Loucy (cell line): Measurements from ENCODE around the gene PDE11A.

Experiments
- H2AFZ ChIP-seq: fragments of 200-600 bp; sonication (generic); 2 replicates; pipeline ENCODE4 v1.6.0; 2016; ENCODE audit warnings: antibody characterized with exemption, mild to moderate bottlenecking, low read length, moderate library complexity
- H3F3A ChIP-seq: fragments of 200-600 bp; 2 replicates; pipeline ENCODE4 v1.6.0; 2016; ENCODE audit warnings: antibody characterized with exemption, low read depth, mild to moderate bottlenecking
- H3K27me3 ChIP-seq: fragments of 200-600 bp; sonication (generic); 2 replicates; pipeline ENCODE4 v1.6.1; 2014; ENCODE audit warnings: low read length, mild to moderate bottlenecking; ENCODE audit not compliant: insufficient read depth, poor library complexity, severe bottlenecking
- H3K36me3 ChIP-seq: fragments of 200-600 bp; sonication (generic); 2 replicates; pipeline ENCODE4 v1.6.1; 2016; ENCODE audit warnings: low read length; ENCODE audit not compliant: insufficient read depth
- H3K4me1 ChIP-seq: fragments of 200-600 bp; sonication (generic); 2 replicates; pipeline ENCODE4 v1.5.1; 2014; ENCODE audit warnings: low read length, mild to moderate bottlenecking; ENCODE audit not compliant: insufficient read depth, poor library complexity, severe bottlenecking
- H3K4me2 ChIP-seq: fragments of 200-600 bp; sonication (generic); 2 replicates; pipeline ENCODE4 v1.6.0; 2014; ENCODE audit warnings: antibody characterized with exemption, low read length, low read depth, mild to moderate bottlenecking; ENCODE audit not compliant: poor library complexity, severe bottlenecking
- H3K4me3 ChIP-seq: fragments of 200-600 bp; sonication (generic); 2 replicates; pipeline ENCODE4 v1.5.1; 2014; ENCODE audit warnings: low read length, mild to moderate bottlenecking, mixed read lengths; ENCODE audit not compliant: poor library complexity, severe bottlenecking
- H3K79me2 ChIP-seq: fragments of 200-600 bp; sonication (generic); 2 replicates; pipeline ENCODE4 v1.6.1; 2014; ENCODE audit warnings: low read length; ENCODE audit not compliant: insufficient read depth
- H3K9ac ChIP-seq: fragments of 200-600 bp; sonication (generic); 2 replicates; pipeline ENCODE4 v1.6.0; 2014; ENCODE audit warnings: mild to moderate bottlenecking, low read depth, low read length, moderate library complexity; ENCODE audit not compliant: poor library complexity, severe bottlenecking
- H3K9me2 ChIP-seq: fragments of 200-600 bp; sonication (generic); replicated peaks from 2 replicates; pipeline ENCODE4 v1.6.1; 2016; ENCODE audit warnings: low read depth, low read length, mixed read lengths
- H3K9me3 ChIP-seq: fragments of 200-600 bp; sonication (generic); 2 replicates; pipeline ENCODE4 v1.6.1; 2014; ENCODE audit warnings: mild to moderate bottlenecking, antibody characterized with exemption, low read length, low read depth; ENCODE audit not compliant: insufficient read depth
- H4K20me1 ChIP-seq: fragments of 200-600 bp; sonication (generic); 2 replicates; pipeline ENCODE4 v1.6.0; 2014; ENCODE audit warnings: antibody characterized with exemption, low read length, mild to moderate bottlenecking; ENCODE audit not compliant: insufficient read depth, poor library complexity, severe bottlenecking
- CTCF ChIP-seq: fragments of 200-600 bp; sonication (generic); conservative IDR thresholded peaks from 2 replicates; pipeline ENCODE4 v1.5.1; 2014; ENCODE audit warnings: mild to moderate bottlenecking, antibody characterized with exemption, low read length
- EZH2phosphoT487 ChIP-seq: fragments of 200-600 bp; IDR thresholded peaks from 2 replicates; pipeline ENCODE4 v1.6.1; 2018; ENCODE audit warnings: antibody characterized with exemption, mild to moderate bottlenecking, moderate library complexity, borderline replicate concordance

Gene PDE11A

GRCh38 chr2:177575358-177575757, 497.2 kb downstream of the PDE11A start:
- Histone ChIP-seq H4K20me1 (no peaks in the 10 kb centered on the region), H3K4me1 (no peaks in the 10 kb centered on the region), H2AFZ (no peak overlapping the region), H3K9me2 (no peaks in the 10 kb centered on the region), H3K36me3 (no peaks in the 10 kb centered on the region), H3K4me2 (no peak overlapping the region), H3F3A (no peaks in the 10 kb centered on the region), H3K4me3 (no peak overlapping the region), H3K9me3 (no peaks in the 10 kb centered on the region), H3K27me3 (no peaks in the 10 kb centered on the region), H3K9ac (no peak overlapping the region), H3K79me2 (no peaks in the 10 kb centered on the region)
- no peak for TF ChIP-seq EZH2phosphoT487

- Histone ChIP-seq H3K9me3 (no peaks in the 10 kb centered on the region), H3K27me3 (no peaks in the 10 kb centered on the region), H4K20me1 (no peaks in the 10 kb centered on the region), H3K9me2 (no peaks in the 10 kb centered on the region), H3K4me2 (no peak overlapping the region), H3K4me1 (no peaks in the 10 kb centered on the region), H3K4me3 (no peak overlapping the region), H3F3A (no peaks in the 10 kb centered on the region), H2AFZ (no peak overlapping the region), H3K9ac (no peak overlapping the region), H3K36me3 (no peaks in the 10 kb centered on the region), H3K79me2 (no peaks in the 10 kb centered on the region)
- TF ChIP-seq CTCF = no peak
- no peak for TF ChIP-seq EZH2phosphoT487
Observed at GRCh38 chr2:177574356-177574755, 498.2 kb downstream of the PDE11A start.
